T-helper 17 cell (primary cell): Measurements from ENCODE around the gene POC1A. TPM values are rescaled to one million over a fixed set of nuclear protein-coding genes. Genes with fewer than 3 reads are reported as not detected.
"Not testable (repeated sequence)": the region's sequence is repeated elsewhere in the genome, so short reads cannot be mapped to it uniquely, and the experiment has no call there.

Experiments used
- ATAC-seq: fragments of 150-1000 bp; cut with Tn5 transposase; 2 replicates; pipeline ENCODE4 v1.10.0; 2021; ENCODE audit warnings: mild to moderate bottlenecking, moderate library complexity
- DNase-seq, 3 donors: peaks; one replicate each; pipeline versions ENCODE4 v3.0.0 to v3.0.0-alpha.2; 2020 to 2021
- H3K9me3 ChIP-seq: one replicate; pipeline ENCODE4 v1.7.0; 2013; ENCODE audit warnings: low read length, mild to moderate bottlenecking; ENCODE audit not compliant: control insufficient read depth, poor library complexity, severe bottlenecking
- H3K27ac Mint-ChIP-seq: one replicate; pipeline ENCODE4 v1.8.0; 2022; ENCODE audit warnings: mild to moderate bottlenecking, moderate library complexity, mixed read lengths
- H3K27me3 Mint-ChIP-seq: one replicate; pipeline ENCODE4 v1.8.0; 2022; ENCODE audit warnings: mixed read lengths
- H3K36me3 Mint-ChIP-seq: one replicate; pipeline ENCODE4 v1.8.0; 2022; ENCODE audit warnings: low read depth, mixed read lengths
- H3K4me1 Mint-ChIP-seq: one replicate; pipeline ENCODE4 v1.8.0; 2022; ENCODE audit warnings: mild to moderate bottlenecking, mixed read lengths
- H3K4me3 Mint-ChIP-seq: one replicate; pipeline ENCODE4 v1.8.0; 2022; ENCODE audit warnings: mild to moderate bottlenecking, moderate library complexity, mixed read lengths
- total RNA-seq, 4 donors: library from RNA in 2 of 4; stranded (reverse) in 2 of 4; gene quantifications; one replicate each; pipeline ENCODE4 v1.2.3 and lab custom pipeline; 2022 to 2026

Gene POC1A
- total RNA-seq, 2 donors from 2014 or later = 0.47 to 1.4 TPM

GRCh38 chr3:52046902-52047239 is 107.4 kb downstream of the POC1A start:
- no peak for DNase-seq
- H3K4me3 Mint-ChIP-seq = no peak overlapping the region

GRCh38 chr3:52046186-52046901 is 107.9 kb downstream of the POC1A start:
- H3K4me1 Mint-ChIP-seq = peaks cover 27% of the 10 kb centered on the region
- no peak for DNase-seq
- H3K9me3 ChIP-seq = no peaks in the 10 kb centered on the region
- H3K27me3 Mint-ChIP-seq = no peaks in the 10 kb centered on the region
- ATAC-seq = no peak
- peak overlapping the region; percentile 45 for H3K27ac Mint-ChIP-seq
- H3K36me3 Mint-ChIP-seq = peaks cover 3% of the 10 kb centered on the region
- H3K4me3 Mint-ChIP-seq = no peak overlapping the region

More at GRCh38 chr3:52046902-52047239, 107.4 kb downstream of the POC1A start:
- H3K27me3 Mint-ChIP-seq = no peaks in the 10 kb centered on the region
- no peak for ATAC-seq
- peaks cover 3% of the 10 kb centered on the region for H3K36me3 Mint-ChIP-seq
- H3K4me1 Mint-ChIP-seq = peaks cover 29% of the 10 kb centered on the region
- H3K27ac Mint-ChIP-seq = peak overlapping the region; percentile 45
- no peaks in the 10 kb centered on the region for H3K9me3 ChIP-seq

- Mint-ChIP-seq H3K27ac (peak overlapping the region; percentile 86), H3K36me3 (peaks cover 3% of the 10 kb centered on the region), H3K4me1 (peaks cover 28% of the 10 kb centered on the region), H3K4me3 (no peak overlapping the region), H3K27me3 (no peaks in the 10 kb centered on the region)
- ATAC-seq (no peak), DNase-seq (no peak)
- H3K9me3 ChIP-seq = no peaks in the 10 kb centered on the region
Measured at GRCh38 chr3:52044869-52045619, 109.2 kb downstream of the POC1A start.

GRCh38 chr3:52043750-52044149 is 110.5 kb downstream of the POC1A start:
- ATAC-seq (no peak), DNase-seq (no peak)
- Mint-ChIP-seq H3K4me1 (peaks cover 24% of the 10 kb centered on the region), H3K27ac (peak overlapping the region; percentile 43), H3K4me3 (no peak overlapping the region), H3K36me3 (no peaks in the 10 kb centered on the region), H3K27me3 (no peaks in the 10 kb centered on the region)
- H3K9me3 ChIP-seq = no peaks in the 10 kb centered on the region

- H3K36me3 Mint-ChIP-seq, H3K9me3 ChIP-seq, ATAC-seq, DNase-seq, H3K4me3 Mint-ChIP-seq, H3K27me3 Mint-ChIP-seq: not testable (repeated sequence)
- peak overlapping the region; percentile 43 for H3K27ac Mint-ChIP-seq
- H3K4me1 Mint-ChIP-seq = peaks cover 24% of the 10 kb centered on the region
Measured at GRCh38 chr3:52043039-52043438, 111.2 kb downstream of the POC1A start.

- Mint-ChIP-seq H3K4me3 (no peak overlapping the region), H3K27ac (no peak overlapping the region), H3K27me3 (no peaks in the 10 kb centered on the region), H3K4me1 (peaks cover 21% of the 10 kb centered on the region), H3K36me3 (no peaks in the 10 kb centered on the region)
- no peaks in the 10 kb centered on the region for H3K9me3 ChIP-seq
- DNase-seq = no peak
- no peak for ATAC-seq
Measured at GRCh38 chr3:52041118-52041731, 113.0 kb downstream of the POC1A start.

- Mint-ChIP-seq H3K27ac (no peak overlapping the region), H3K4me1 (peaks cover 21% of the 10 kb centered on the region), H3K4me3 (no peak overlapping the region), H3K36me3 (no peaks in the 10 kb centered on the region), H3K27me3 (no peaks in the 10 kb centered on the region)
- DNase-seq (no peak), ATAC-seq (no peak)
- H3K9me3 ChIP-seq = no peaks in the 10 kb centered on the region
Measured at GRCh38 chr3:52040600-52040999, 113.6 kb downstream of the POC1A start.

- Mint-ChIP-seq H3K27ac (no peak overlapping the region), H3K27me3 (no peaks in the 10 kb centered on the region), H3K4me1 (peaks cover 15% of the 10 kb centered on the region), H3K4me3 (no peak overlapping the region), H3K36me3 (no peaks in the 10 kb centered on the region)
- ATAC-seq = no peak
- DNase-seq = no peak
- H3K9me3 ChIP-seq = no peaks in the 10 kb centered on the region
Measured at GRCh38 chr3:52039846-52040245, 114.4 kb downstream of the POC1A start.

- no peaks in the 10 kb centered on the region for H3K36me3 Mint-ChIP-seq
- H3K9me3 ChIP-seq = no peaks in the 10 kb centered on the region
- DNase-seq (no peak), ATAC-seq (no peak)
- H3K4me1 Mint-ChIP-seq = peaks cover 15% of the 10 kb centered on the region
- no peak overlapping the region for H3K4me3 Mint-ChIP-seq
- H3K27me3 Mint-ChIP-seq = no peaks in the 10 kb centered on the region
- H3K27ac Mint-ChIP-seq = no peak overlapping the region
Measured at GRCh38 chr3:52039426-52039825, 114.8 kb downstream of the POC1A start.

GRCh38 chr3:52038227-52038626 is 116.0 kb downstream of the POC1A start:
- Mint-ChIP-seq H3K27me3 (no peaks in the 10 kb centered on the region), H3K27ac (no peak overlapping the region), H3K4me3 (no peak overlapping the region), H3K4me1 (peaks cover 15% of the 10 kb centered on the region), H3K36me3 (no peaks in the 10 kb centered on the region)
- no peak for DNase-seq
- H3K9me3 ChIP-seq = no peaks in the 10 kb centered on the region
- no peak for ATAC-seq

- H3K4me3 Mint-ChIP-seq = no peak overlapping the region
- ATAC-seq (no peak), DNase-seq (no peak)
- no peaks in the 10 kb centered on the region for H3K27me3 Mint-ChIP-seq
- no peaks in the 10 kb centered on the region for H3K36me3 Mint-ChIP-seq
- no peaks in the 10 kb centered on the region for H3K9me3 ChIP-seq
- H3K27ac Mint-ChIP-seq = no peak overlapping the region
- peaks cover 15% of the 10 kb centered on the region for H3K4me1 Mint-ChIP-seq
Measured at GRCh38 chr3:52037291-52037690, 116.9 kb downstream of the POC1A start.

GRCh38 chr3:52036829-52037228 is 117.4 kb downstream of the POC1A start:
- no peaks in the 10 kb centered on the region for H3K9me3 ChIP-seq
- DNase-seq (no peak), ATAC-seq (peak; percentile 58)
- Mint-ChIP-seq H3K4me3 (no peak overlapping the region), H3K27me3 (no peaks in the 10 kb centered on the region), H3K36me3 (peaks cover 2% of the 10 kb centered on the region), H3K27ac (no peak overlapping the region), H3K4me1 (peaks cover 12% of the 10 kb centered on the region)

GRCh38 chr3:52036222-52036694 is 118.0 kb downstream of the POC1A start:
- Mint-ChIP-seq H3K27ac (no peak overlapping the region), H3K4me3 (no peak overlapping the region), H3K4me1 (peaks cover 7% of the 10 kb centered on the region), H3K36me3 (peaks cover 2% of the 10 kb centered on the region), H3K27me3 (no peaks in the 10 kb centered on the region)
- DNase-seq (no peak), ATAC-seq (no peak)
- H3K9me3 ChIP-seq = no peaks in the 10 kb centered on the region
